ENCODE results near the gene MTG2.

MTG2 gene

GRCh38 chr20:62201173-62202082, 18.6 kb downstream of the MTG2 start:
- in situ Hi-C loops (cut with MboI; ENCODE audit: low sequenced_read_pairs), result no loop called here

DNA sequence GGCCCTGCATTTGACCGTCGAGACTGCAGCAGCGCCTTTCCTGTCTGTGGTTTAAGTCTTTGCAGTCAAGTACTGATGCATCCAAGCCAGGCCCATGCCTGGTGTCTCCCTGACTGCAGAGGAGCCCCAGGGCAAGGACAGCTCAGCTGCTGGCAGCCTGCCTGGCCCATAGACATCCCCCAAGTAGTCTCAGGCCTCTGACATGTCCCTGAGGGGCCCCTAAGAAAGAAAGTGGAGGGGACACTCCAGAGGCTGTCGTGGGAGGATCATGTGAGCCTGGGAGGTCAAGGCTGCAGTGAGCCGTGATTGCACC, 19.2 kb downstream of the MTG2 start:
- in situ Hi-C loops (cut with MboI; ENCODE audit: low sequenced_read_pairs), result no loop called here

DNA sequence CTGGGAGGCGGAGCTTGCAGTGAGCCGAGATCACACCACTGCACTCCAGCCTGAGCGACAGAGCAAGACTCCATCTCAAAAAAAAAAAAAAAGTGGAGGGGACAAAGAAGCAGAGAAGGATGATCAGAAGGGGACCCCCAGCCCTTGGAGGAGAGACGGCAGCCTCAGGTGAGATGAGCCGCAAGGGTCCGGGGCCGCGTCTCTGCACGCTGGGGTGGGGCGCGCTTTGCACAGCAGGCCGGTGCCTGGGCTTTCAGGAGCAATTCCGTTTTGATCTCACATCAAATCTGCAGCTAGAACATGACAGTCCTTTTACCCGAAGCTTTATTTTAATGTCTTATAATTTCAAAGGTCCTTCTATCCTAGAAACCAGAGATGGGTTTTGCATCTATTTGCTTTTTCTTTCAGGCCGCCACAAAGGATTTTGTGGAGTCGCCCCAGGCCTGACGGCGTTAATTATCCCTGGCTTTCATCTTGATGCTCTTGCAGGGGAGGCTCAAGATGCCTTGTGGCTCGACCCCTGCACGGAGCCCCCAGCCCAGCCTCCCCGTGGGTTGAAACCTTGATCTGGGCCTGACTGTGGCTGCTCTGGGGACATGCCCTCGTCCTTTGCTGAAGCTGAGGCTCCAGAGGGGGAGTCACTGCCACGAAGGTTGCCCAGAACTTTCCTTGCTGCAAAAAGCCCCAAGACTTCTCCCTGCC, 20.0 kb downstream of the MTG2 start:
- in situ Hi-C loops (cut with MboI; ENCODE audit: low sequenced_read_pairs), result no loop called here

DNA sequence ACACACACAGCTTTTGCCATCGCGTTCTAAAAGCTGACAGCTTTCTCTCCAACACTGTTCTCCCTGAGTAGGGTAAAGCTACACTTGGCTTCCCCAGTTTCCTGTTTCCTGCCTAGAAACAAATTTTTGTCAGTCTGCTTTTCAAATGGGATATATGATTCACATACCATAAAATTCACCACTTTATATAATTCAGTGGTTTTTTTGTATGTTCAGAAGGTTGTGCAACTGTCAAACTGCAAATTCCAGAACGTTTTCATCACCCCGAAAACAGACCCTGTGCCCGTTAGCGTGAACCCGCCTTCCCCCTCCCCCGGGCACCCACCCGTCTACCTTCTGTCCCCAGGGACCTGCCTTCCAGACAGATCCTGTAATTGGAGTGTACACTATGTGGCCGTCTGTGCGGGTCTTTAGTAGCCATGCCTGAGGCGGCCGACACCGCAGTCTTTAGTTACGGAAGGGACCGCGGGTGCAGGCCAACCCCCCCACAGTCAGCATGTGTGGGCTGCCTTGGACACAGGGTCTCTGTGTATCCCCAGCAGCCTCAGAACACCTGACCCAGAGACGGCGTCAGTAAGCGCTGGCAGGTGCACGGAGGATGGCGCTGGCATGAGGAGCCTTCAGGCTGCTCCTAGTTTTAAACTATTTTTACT, 20.7 kb downstream of the MTG2 start:
- in situ Hi-C loops (cut with MboI; ENCODE audit: low sequenced_read_pairs), result no loop called here

- in situ Hi-C loops (cut with MboI; ENCODE audit: low sequenced_read_pairs), result no loop called here
Observed at GRCh38 chr20:62205618-62206387, 23.0 kb downstream of the MTG2 start.

DNA sequence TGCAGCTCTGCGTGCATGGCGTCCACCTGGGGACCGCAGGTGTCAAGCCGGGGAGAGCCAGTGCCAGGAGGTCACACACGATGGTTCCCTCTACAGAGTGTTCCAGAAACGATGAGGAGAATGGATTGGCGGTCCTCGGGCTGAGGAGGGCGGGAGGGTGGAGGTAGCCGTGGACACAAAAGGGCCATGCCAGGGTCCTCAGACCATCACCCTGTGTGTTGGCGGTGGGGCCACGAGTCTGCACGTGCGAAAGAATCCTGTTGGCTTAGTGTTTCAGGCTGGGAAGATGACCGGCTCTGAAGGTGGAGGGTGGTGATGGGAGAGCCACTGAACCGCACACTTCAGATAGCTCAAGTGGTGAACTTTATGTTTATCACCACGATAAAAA, 23.6 kb downstream of the MTG2 start:
- in situ Hi-C loops (cut with MboI; ENCODE audit: low sequenced_read_pairs), result no loop called here

- in situ Hi-C loops (cut with MboI; ENCODE audit: low sequenced_read_pairs), result no loop called here
Observed at GRCh38 chr20:62208061-62208794, 25.4 kb downstream of the MTG2 start.

- in situ Hi-C loops (cut with MboI; ENCODE audit: low sequenced_read_pairs), result no loop called here
Observed at GRCh38 chr20:62208795-62209755, 26.2 kb downstream of the MTG2 start.

- in situ Hi-C loops (cut with MboI; ENCODE audit: low sequenced_read_pairs), result no loop called here
Observed at GRCh38 chr20:62209850-62210495, 27.1 kb downstream of the MTG2 start.

DNA sequence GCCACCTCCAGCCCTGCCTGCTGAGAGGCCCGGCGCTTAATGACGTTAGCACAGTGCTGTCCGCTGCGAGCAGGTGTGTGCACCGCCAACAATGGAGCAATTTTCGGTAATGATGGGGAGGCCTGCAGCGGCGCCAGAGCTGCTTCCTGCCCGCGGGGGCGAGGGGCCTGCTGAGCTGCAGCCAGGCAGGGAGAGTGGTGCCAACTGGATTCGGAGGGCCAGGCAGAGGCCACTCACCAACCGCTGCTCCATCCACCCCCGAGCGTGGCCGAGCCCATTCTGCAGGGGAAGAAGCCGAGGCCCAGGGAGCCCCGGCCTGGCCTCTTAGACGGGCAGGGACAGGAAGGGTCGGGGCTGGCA, 27.6 kb downstream of the MTG2 start:
- in situ Hi-C loops (cut with MboI; ENCODE audit: low sequenced_read_pairs), result no loop called here

DNA sequence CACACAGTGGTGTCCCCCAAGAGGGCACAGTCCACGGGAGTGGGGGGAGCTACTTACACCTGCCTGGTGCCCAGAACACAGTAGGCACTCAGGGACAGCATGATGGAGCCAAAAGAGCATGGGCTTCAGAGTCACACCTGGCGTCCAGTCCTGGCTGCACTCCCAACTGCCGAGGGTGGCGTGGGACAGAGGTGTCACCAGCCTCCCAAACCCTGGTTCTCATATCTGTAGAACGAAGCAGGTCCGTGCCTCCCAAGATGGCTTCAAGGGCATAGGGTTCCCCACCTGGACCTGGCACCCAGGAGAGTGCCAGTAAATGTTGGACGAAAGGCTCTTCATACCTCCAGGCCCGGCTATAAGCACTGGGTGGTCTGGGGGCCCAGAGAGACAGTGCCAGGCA, 28.4 kb downstream of the MTG2 start:
- in situ Hi-C loops (cut with MboI; ENCODE audit: low sequenced_read_pairs), result no loop called here

- in situ Hi-C loops (cut with MboI; ENCODE audit: low sequenced_read_pairs), result no loop called here
Observed at GRCh38 chr20:62211769-62212288, 29.0 kb downstream of the MTG2 start.

GRCh38 chr20:62212299-62212698, 29.5 kb downstream of the MTG2 start:
- in situ Hi-C loops (cut with MboI; ENCODE audit: low sequenced_read_pairs), result no loop called here

GRCh38 chr20:62214067-62214466, 31.2 kb downstream of the MTG2 start:
- in situ Hi-C loops (cut with MboI; ENCODE audit: low sequenced_read_pairs), result no loop called here

- in situ Hi-C loops (cut with MboI; ENCODE audit: low sequenced_read_pairs), result no loop called here
Observed at GRCh38 chr20:62215020-62215990, 32.5 kb downstream of the MTG2 start.

- in situ Hi-C loops (cut with MboI; ENCODE audit: low sequenced_read_pairs), result no loop called here
Observed at GRCh38 chr20:62215991-62216635, 33.3 kb downstream of the MTG2 start.

Data from HL-60/S4 treated with retinoic acid at 250 ng/mL for 4 days and 3 days (cell line).